ENCODE results near the gene AMH.

GRCh38 chr19:2288818-2289713 lies 39.9 kb downstream of the AMH start:
- TF ChIP-seq, protein P1, sequence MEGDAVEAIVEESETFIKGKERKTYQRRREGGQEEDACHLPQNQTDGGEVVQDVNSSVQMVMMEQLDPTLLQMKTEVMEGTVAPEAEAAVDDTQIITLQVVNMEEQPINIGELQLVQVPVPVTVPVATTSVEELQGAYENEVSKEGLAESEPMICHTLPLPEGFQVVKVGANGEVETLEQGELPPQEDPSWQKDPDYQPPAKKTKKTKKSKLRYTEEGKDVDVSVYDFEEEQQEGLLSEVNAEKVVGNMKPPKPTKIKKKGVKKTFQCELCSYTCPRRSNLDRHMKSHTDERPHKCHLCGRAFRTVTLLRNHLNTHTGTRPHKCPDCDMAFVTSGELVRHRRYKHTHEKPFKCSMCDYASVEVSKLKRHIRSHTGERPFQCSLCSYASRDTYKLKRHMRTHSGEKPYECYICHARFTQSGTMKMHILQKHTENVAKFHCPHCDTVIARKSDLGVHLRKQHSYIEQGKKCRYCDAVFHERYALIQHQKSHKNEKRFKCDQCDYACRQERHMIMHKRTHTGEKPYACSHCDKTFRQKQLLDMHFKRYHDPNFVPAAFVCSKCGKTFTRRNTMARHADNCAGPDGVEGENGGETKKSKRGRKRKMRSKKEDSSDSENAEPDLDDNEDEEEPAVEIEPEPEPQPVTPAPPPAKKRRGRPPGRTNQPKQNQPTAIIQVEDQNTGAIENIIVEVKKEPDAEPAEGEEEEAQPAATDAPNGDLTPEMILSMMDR (IDR thresholded peaks at IDR 0.05): no peak
- no peak for TF ChIP-seq EZH2 (IDR thresholded peaks at IDR 0.05)
